Activated T-helper 1 cell treated with anti-CD3 and anti-CD28 coated beads, Interleukin-2, amount 50 U/mL, for 16 hours (primary cell): ENCODE results near the gene KRT74.

ENCODE experiments used
- DNase-seq, 2 donors: peaks; one replicate each; pipeline ENCODE4 v3.0.0-alpha.2; 2020; ENCODE audit warnings: low read depth in 1 of 2, low spot score in 1 of 2

KRT74 gene

GRCh38 chr12:52539821-52540173 is 33.8 kb downstream of the KRT74 start:
- no peak for DNase-seq

DNA sequence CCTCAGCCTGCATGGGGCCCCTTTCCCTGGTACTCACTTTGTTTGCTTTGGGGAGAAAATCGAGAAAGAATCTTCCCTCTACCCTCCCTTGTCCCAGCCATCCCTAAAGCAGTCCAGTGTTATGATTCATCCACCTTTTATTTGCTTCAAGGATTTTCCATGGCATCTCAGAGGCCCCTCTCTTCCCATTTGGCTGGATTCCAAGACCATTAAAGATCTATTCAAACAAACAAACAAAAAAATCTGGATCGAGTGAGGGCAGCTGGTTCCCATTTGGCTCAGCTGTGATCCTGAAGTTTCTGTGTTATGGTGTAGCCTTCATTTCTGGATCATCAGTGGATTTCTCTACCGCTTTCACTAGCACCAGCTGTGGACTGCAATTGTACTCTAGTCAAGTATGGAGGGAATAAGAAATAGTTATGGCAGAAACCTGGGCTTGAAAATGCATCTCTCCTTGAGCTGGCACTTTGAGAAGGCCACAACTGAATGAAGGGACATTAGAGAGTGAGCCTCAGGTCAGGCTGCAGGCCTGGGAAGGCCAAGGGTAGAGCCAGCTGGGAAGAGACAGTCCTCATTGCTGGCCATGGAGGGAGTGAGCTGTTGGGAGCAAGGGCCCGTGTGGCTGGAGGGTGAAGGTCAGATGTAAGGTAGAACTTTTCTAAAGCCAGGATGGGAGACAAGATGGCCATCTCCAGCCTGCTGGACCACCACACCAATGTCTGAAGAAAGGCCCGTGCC is 34.4 kb downstream of the KRT74 start:
- no peak for DNase-seq

- no peak for DNase-seq
Observed at GRCh38 chr12:52537101-52537500, 36.5 kb downstream of the KRT74 start.

- no peak for DNase-seq
Observed at GRCh38 chr12:52535574-52535973, 38.1 kb downstream of the KRT74 start.

- no peak for DNase-seq
Observed at GRCh38 chr12:52534482-52534881, 39.2 kb downstream of the KRT74 start.

DNA sequence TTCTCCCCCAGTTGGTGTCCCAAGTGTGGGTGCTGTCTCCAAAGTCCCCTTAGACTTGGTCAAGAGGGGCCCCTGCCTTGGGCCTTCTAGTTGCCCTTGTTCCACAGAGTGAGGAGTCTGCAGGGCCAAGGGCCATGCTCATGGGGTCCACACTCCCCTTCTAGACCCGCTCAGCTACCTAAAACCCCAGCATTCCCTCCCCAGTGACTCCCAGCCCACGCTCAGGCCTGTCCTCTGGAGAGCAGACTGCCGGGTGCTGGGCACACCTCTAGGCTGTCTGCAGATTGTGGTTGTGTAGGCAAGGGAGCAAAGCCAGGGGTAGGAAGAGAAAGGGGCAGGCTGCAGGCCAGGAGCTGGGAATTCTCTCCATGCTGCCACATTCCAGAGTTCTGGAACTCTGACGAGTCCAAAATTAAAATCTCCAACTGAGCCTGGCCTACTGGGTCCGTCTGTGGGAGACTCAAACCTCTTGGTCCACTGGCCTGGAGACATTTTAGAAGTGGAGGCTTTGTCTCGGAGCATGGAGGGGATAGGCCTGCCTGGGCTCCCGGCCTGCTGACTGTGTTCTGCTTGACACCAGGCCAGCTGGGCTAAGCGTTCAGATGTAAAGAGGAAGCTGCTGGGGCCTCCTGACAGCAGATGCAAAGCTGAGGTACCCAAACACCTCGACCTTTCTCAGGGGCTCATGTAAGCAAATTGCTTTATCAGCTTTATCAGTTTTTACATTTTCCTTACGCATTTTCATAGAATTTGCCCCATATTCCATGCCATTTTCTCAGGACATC is 39.8 kb downstream of the KRT74 start:
- DNase-seq = no peak

GRCh38 chr12:52532636-52533035 is 41.0 kb downstream of the KRT74 start:
- no peak for DNase-seq

DNA sequence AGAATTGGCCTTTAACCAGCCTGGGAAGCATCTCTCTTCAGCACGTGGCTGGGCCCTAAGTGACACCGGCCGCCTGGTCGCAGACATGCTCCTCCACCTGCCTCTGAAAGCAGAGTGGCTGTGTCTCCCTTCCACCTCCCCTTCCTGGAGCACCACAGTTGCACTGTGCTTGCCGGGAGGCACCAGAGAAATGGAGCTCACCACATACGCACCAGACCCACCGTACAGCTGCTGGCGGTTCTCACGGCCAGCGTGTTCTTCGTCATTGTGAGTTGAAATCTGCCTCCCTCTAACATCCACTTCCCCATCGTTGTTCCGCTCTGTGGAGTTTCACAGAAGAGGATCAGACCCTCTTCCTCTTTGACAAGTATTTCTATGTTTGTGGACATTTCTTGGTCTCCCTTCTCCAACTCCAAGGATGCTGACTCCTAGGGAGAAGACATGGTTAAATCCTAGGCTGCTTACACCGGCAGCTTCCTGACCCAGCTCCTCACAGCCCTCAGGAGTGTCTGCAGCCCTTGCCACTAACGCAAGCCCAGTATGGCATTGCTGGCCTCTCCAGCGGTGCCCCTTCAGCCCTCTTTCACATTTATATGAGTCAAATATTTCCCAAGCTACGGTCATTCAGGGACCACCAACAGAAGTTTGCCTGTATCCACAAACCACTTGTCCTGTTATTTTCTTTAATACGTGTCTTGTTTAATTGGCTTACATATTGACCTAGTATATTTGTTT is 41.9 kb downstream of the KRT74 start:
- no peak for DNase-seq

DNA sequence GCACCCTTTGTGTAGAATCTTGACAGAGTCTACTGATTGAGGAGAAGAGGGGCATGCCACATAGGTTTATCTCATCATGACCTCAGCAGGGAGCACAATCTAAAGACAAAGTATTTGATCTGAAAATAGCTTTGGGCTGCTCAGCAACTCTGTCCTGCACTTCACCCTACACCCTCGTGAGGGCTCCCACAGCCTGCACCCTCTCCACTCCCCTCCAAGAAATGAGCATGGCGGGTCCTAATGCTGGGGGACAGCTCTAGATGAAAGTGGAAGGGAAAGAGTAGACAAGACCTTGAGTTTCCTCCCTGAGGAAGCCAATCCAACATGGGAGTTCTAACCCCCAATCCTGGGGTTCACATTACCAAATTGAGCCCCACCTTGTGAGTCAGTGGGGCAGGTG is 42.7 kb downstream of the KRT74 start:
- DNase-seq = no peak

GRCh38 chr12:52530366-52530765 is 43.3 kb downstream of the KRT74 start:
- no peak for DNase-seq

- no peak for DNase-seq
Observed at GRCh38 chr12:52529846-52530245, 43.8 kb downstream of the KRT74 start.

DNA sequence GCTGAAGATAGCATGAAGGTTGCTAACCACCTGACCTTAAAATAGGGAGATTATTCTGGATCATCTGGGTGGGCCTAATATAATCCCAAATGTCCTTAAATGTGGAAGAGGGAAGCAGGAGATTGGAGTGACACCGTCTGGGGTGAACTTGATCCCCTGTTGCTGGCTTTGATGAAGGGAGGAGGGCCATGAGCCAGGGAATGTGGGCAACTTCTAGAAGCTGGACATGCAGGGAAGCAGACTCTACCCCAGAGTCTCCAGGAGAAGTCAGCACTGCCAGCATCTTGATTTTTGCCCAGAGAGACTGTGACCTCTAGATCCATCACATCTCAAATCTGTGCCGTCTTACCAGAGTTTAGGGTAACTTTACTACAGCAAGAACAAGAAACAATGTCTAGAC is 44.2 kb downstream of the KRT74 start:
- DNase-seq = no peak

GRCh38 chr12:52528641-52529143 is 45.0 kb downstream of the KRT74 start:
- no peak for DNase-seq

GRCh38 chr12:52527121-52527800 is 46.4 kb downstream of the KRT74 start:
- DNase-seq = no peak

- no peak for DNase-seq
Observed at GRCh38 chr12:52526511-52526951, 47.1 kb downstream of the KRT74 start.

DNA sequence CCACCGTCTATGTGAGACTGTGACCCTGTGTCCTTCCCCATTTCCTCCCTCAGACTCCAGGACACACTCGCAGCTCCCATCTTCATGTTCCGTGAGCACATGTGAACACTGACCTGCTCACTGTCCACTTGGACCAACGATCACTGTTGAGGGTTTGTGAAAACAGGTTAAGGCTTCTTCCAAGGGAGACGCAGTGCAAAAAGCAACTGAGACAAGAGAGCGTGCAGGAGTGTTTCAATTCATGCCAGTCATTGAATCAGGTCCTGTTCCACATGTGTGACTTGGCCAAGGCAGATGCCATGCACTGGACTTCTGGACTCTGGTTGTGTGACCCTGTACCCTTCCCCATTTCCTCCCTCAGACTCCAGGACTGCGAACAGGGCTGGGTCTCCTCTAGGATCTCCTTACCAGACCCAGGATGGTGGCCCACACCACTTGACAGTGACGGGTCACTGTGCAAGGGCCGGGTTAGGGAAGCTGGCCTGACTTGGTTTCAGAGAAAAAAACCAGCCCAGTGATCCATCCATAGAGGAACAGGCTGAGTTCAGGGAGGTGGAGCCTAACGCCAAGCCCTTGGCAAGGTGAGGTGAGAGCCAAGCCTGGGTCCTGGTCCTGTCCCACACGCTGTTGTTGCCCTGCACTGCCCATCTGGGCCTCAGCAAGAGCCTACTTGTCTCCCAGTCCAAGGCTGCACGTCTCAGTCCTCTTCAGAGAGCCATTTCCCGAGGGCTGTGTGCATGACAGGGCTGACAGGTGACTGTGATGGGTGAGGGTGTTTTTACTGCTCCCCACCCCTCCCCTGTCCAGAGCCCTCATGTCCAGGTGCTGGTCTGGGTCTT is 47.8 kb downstream of the KRT74 start:
- no peak for DNase-seq

DNA sequence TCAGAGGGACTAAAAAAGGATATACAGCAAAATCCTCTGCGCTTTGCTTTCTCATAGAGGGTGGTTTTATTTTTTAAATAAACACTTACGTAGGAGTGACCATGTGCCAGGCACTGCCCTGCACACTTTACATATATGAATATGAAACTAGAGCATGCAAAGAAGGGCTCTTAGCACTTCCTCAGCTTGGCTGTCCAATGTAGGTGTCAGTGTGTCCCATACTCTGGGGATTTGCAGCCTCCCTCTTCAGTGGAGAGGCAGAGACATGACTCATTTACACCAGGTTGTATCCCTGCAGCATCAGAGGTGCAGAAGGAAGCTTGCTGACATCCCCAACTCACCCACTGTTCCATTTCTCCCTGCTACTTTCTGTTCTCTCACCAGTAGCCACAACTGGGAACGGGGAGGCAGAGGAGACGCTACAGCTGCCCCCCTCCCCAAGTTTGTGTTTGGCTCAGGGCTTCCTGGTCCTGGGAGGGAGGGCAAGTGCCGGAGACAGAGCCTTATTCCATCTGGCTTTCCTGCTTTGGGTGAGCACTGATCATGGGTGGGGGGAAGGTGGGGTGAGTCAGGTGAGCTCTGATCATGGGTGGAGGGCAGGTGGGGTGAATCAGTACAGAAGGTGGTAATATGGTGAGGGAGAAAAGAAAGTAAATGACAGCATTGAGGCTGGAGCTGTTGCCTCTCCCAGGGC is 48.6 kb downstream of the KRT74 start:
- DNase-seq = no peak

DNA sequence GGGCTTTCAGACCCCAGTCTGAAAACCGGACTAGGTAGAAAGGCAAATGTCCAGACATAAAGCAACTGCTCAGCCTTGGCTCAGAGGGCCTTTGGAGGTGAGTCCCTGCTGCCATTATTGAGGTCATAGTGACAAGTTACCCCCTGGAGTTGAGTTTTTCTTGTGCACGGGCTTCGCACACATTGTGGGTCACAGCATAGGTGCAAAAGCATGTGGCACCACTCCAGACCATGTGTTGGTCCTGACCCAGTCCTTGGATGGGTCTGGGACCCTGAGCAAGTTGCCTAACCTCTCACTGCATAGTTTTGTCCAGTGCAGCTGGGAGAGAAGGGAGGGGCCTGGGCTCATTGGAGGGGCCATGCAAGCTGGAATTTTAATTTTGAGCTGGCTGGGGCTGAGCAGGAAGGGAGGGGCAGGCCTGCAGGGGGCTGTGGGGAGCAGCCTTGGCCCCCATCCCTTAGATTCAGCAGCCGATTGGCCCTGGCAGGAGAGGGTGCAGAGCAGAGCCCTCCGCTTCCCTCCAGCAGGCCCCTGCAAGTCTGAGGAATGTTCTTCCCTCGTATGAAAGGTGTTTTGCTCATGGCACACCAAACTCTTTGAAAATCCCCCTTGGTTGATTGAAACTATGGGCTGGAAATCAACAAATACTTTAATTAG is 49.3 kb downstream of the KRT74 start:
- no peak for DNase-seq

DNA sequence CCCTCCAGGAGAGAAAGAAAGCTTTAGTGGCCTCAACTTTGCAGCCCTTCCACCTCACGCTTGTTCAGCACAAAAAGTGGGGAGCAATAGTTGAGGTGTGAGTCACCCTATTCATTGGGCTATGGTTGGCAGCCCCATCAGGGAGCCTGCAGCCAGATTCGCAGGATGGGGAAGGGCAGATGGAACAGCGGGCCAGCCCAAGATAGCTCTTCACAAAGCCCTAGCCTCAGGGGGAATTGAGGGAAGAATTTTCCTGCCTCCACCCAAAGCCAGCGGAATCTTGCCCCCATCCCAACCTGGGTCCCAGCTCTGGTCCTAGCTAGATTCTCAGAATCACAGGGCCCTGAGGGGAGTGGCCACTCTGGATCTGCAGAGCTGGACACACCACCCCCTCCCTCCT is 49.8 kb downstream of the KRT74 start:
- no peak for DNase-seq
